ENCODE data around the gene DLX4.

Gene DLX4

DNA sequence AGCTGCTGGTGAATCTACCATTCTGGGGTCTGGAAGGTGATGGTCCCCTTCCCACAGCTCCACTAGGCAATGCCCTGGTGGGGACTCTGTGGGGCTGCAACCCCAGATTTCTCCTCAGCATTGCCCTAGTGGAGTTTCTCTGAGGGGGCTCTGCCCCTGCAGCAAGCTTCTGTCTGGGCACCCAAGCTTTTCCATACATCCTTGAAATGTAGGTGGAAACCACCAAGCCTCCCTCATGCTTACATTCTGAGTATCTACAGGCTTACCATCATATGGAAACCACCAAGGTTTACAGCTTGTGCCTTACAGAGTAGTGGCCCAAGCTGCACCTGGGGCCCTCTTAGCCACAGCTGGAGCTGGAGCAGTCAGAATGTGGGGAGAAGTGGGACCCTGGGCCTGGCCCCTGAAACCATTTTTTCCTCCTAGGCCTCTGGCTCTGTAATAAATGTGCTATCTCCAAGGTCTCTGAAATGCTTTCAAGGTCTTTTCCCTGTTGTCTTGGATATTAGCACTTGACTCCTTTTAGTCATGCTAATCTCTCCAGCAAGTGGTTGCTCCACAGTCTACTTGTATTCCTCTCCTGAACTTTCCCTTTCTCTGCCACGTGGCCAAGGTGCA, 45.6 kb downstream of the DLX4 start:
- DNase-seq (ENCODE audit: low spot score), result no peak

DNA sequence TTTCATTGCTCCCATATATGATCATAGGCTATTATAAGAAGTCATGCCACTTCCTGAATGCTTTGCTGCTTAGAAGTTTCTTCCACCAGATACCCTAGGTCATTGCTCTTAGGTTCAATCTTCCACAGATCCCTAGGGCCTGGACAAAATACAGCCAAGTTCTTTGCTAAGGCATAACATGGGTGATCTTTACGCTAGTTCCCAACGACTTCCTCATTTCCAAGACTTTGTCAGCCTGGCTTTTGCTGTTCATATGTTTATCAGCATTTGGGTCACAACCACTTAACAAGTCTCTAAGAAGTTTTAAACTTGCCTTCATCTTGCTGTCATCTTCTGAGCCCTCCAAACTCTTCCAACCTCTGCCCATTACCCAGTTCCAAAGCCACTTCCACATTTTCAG, 46.2 kb downstream of the DLX4 start:
- DNase-seq (ENCODE audit: low spot score), result no peak

DNA sequence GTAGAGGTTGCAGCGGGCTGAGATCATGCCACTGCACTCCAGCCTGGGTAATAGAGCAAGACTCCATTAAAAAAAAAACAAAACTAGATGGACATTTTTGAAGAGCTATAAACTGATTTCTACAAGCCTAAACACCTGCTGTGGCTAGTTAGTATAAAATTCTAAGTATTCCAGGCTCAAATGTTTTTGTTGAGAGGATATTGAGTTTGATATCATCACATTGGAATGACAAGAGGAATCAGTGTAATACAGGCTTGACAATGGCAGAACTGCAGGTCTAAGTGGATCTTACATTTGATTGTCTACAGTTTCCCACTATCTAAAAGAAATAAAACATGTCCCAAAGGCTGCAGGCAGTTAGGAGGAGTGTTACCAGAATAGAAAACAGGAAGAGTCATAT, 49.9 kb downstream of the DLX4 start:
- DNase-seq (ENCODE audit: low spot score), result no peak

DNA sequence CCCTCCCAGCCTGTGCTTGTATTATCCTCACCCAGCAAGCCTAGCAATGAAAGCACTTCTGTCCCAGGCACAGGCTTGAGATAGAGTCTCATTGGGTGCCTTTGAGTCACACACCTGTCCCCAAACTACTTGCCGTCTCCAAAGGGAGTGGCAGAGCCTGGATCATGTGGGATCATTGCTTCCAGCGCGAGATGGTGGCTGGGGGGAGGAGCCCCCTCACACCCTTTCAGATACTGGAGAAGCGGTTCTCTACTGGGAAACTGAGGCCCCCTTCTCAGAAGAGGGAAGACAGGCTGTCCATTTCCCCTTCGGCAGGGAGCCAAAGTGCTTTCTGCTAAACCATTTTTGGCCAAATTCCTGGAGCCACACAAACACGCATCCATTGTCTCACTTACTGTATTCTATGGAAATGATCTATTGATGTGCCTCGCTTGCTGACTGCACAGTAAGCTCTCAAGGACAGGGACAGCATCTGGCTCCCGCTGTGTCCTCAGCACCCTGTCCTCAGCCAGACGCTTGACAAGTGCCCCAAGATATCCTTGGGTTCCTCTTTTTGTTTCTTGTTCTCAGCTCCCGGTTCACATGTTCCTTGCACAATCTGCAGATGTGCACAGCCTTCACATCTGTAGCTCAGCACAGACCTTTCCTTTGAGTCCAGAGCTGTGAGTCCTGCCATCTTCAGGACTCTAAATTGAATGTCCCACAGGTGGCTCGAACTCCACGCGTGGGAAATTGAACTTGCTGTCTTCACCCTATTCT, 52.0 kb downstream of the DLX4 start:
- DNase-seq (ENCODE audit: low spot score), result no peak

GRCh38 chr17:50021681-50022370, 52.8 kb downstream of the DLX4 start:
- no peak for DNase-seq (ENCODE audit: low spot score)

- no peak for DNase-seq (ENCODE audit: low spot score)
Measured at GRCh38 chr17:50022463-50023130, 53.6 kb downstream of the DLX4 start.

GRCh38 chr17:50023520-50023919, 54.5 kb downstream of the DLX4 start:
- no peak for DNase-seq (ENCODE audit: low spot score)

All from D341Med (cell line).